ENCODE results near the gene POU4F2.

Gene POU4F2

DNA sequence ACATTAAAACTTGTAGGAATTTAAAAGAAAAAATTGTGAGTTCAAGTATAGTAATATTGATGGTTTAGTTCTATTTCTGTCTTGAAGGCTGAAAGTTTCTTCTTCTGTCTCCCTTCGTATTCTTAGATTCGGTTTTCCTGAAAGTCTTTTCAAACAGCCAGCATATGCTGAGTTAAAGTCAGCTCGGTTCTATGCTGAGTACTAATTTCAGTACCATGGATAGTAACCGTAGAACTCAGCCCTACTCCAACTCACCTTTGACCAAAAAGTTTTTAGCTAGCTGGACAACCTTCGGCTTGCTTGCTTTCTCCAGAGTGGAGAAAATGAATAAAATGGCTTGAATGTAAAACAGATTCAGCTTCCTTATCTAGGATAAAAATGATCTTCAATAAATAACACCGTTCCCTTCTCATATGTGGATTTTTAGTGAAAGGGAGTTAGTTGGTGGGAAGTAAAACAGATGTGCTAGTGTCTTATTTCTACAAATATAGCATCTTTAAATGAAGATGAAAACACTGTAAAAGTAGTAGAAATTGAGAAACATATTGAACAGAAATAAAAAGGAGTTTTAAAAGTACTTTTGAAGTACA is 5.2 kb downstream of the POU4F2 start:
- DNase-seq (ENCODE audit: low spot score), result peak; percentile 59
- in situ Hi-C loops (cut with MboI; ENCODE audit: low pct_unique_long_range_greater_than_20kb, low sequenced_read_pairs, unreplicated experiment), result no loop called here
- TF ChIP-seq, protein P1, sequence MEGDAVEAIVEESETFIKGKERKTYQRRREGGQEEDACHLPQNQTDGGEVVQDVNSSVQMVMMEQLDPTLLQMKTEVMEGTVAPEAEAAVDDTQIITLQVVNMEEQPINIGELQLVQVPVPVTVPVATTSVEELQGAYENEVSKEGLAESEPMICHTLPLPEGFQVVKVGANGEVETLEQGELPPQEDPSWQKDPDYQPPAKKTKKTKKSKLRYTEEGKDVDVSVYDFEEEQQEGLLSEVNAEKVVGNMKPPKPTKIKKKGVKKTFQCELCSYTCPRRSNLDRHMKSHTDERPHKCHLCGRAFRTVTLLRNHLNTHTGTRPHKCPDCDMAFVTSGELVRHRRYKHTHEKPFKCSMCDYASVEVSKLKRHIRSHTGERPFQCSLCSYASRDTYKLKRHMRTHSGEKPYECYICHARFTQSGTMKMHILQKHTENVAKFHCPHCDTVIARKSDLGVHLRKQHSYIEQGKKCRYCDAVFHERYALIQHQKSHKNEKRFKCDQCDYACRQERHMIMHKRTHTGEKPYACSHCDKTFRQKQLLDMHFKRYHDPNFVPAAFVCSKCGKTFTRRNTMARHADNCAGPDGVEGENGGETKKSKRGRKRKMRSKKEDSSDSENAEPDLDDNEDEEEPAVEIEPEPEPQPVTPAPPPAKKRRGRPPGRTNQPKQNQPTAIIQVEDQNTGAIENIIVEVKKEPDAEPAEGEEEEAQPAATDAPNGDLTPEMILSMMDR (IDR thresholded peaks at IDR 0.05; ENCODE audit: extremely low read depth, insufficient read depth, missing control alignments), result no peak

DNA sequence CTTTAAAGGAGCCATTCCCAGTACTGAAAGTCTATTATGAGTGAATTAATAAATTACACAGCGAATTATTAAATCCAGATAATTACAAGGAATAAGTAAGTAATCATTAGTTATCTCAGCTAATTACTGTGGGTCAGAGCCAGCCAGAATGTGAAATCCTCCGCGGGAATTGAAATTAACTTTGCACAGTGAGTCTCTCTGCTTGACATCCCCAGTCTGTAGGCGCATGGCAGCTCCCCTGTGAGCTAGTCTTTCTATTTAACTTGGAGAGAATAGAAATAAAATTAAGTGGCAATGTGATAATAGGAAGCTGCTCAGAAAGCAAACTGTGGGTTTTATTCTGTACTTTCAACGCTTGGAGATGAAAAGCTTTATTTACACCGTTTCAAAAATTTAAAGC is 7.2 kb downstream of the POU4F2 start:
- in situ Hi-C loops (cut with MboI; ENCODE audit: low pct_unique_long_range_greater_than_20kb, low sequenced_read_pairs, unreplicated experiment), result no loop called here
- no peak for DNase-seq (ENCODE audit: low spot score)
- TF ChIP-seq, protein P1 (IDR thresholded peaks at IDR 0.05; ENCODE audit: extremely low read depth, insufficient read depth, missing control alignments), result no peak

DNA sequence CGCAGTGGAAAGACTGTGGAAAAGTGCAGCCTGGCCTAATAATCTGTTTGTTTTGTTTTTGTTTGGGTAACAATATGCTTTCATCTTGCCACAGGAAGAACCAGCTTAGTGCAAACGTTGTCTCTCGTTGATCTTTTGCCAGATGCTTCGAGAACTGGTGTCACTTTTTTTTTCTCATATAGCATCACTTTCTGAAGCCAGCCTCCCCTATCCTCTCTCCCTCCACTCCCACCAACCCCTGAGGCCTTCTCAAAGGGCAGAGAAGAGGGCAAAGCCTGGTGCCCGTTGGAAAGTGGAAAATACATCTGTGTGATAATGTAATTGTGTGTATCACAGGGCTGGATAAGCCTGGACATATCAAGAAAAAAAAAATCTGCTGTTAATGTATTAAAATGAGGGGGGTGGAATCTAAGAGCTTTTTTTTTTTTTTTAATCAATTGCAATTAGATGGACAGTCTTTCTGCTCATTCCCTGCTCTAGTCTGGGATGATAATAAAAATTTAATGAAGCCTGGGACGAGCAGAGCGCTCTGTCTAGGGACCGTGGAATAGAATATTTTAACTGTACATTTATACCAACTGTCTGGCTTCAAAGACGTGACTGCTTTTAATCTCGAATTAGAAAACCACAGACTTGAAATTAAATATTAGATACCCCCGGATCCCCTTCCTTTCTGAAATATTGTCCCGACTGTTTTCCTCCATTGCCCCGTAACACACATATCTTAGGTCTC is 8.1 kb downstream of the POU4F2 start:
- in situ Hi-C loops (cut with MboI; ENCODE audit: low pct_unique_long_range_greater_than_20kb, low sequenced_read_pairs, unreplicated experiment), result no loop called here
- DNase-seq (ENCODE audit: low spot score), result no peak
- TF ChIP-seq, protein P1 (IDR thresholded peaks at IDR 0.05; ENCODE audit: extremely low read depth, insufficient read depth, missing control alignments), result no peak

DNA sequence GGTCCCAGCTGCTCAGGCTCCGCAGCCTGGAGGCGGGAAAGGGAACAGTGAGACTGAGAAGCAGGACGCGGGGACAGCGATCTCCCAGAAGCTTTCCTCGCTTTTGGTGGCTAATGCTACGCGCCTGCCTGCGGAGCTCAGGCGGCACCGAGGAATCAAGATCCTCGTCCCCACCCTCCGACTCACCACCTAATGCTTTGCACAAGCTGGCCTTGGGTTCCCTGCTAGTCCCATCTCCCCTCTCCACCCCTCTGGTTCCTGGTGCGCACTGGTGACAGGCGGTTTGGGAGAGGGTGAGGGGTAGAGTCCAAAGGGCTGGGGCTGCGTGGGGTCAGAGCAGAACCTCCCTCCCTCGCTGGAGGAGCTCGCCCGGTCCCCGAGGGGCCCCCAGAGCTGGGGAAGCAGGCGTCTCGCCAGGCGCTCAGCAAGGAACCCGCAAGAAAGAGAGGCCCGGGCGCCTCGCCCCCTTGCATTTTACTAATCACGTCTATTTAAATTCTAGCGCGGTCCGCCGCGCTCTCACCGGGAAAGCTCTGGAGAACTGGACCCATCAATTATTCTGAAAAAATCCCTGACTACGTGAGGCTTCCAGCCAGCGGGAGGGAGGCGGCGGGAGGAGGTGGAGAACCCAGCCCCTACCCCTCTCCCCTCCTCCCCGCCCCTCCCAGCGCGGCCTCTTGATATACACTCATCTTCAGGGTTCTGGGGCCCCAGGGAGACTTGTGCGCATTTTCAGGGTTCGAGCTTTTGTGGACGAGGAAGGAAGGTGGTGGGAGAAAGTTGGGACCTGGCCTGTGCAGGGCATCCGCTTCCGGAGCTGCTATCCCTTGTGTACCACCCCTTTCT is 9.1 kb downstream of the POU4F2 start:
- DNase-seq (ENCODE audit: low spot score), result no peak
- TF ChIP-seq, protein P1 (IDR thresholded peaks at IDR 0.05; ENCODE audit: extremely low read depth, insufficient read depth, missing control alignments), result no peak
- in situ Hi-C loops (cut with MboI; ENCODE audit: low pct_unique_long_range_greater_than_20kb, low sequenced_read_pairs, unreplicated experiment), result no loop called here

DNA sequence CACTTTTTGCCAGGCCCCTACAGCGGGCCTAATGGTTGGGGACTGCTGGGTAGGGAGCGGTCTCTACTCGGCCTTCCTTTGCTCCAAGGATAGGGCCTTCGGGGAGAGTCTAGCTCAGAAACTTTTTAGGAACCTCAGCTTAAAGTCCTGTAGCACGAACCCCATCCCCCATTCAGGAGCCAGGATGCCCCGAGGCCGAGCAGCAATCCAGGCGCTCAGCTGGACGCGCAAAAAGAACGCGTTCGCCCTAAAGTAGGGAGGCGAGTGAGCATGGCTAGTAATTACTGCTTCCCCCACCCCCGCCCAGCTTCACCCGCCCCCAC is 9.7 kb downstream of the POU4F2 start:
- in situ Hi-C loops (cut with MboI; ENCODE audit: low pct_unique_long_range_greater_than_20kb, low sequenced_read_pairs, unreplicated experiment), result no loop called here
- DNase-seq (ENCODE audit: low spot score), result no peak
- TF ChIP-seq, protein P1 (IDR thresholded peaks at IDR 0.05; ENCODE audit: extremely low read depth, insufficient read depth, missing control alignments), result no peak

DNA sequence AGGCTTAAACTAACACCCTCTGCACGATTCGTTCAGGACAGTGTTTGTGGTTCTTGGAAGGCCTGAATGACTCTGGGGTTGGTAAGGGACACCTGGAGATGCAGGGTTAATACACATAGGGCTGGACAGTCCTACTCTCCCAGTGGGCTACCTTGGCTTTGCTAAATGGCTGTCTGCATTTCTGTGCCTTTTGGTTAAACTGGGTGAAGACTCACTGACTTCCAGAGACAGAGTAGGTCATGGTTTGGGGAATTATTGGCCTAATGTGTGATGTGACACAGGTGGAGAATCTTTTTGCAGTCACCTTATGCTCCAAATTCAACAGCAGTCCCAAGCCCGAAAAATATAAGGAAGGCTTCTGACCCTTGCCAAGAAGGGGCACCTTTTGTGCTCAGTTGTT is 10.5 kb downstream of the POU4F2 start:
- TF ChIP-seq, protein P1 (IDR thresholded peaks at IDR 0.05; ENCODE audit: extremely low read depth, insufficient read depth, missing control alignments), result no peak
- in situ Hi-C loops (cut with MboI; ENCODE audit: low pct_unique_long_range_greater_than_20kb, low sequenced_read_pairs, unreplicated experiment), result no loop called here

More for the DNA sequence above, 10.5 kb downstream of the POU4F2 start:
- no peak for DNase-seq (ENCODE audit: low spot score)

All from GM13977 (cell line).